Stimulated activated CD8-positive, alpha-beta memory T cell treated with anti-CD3 and anti-CD28 coated beads, Interleukin-15, amount 100 ng/mL, for 24 hours (primary cell): ENCODE measurements around the gene TMEM81.

Experiments used
- DNase-seq: peaks from one replicate; pipeline ENCODE4 v3.0.0-alpha.2; 2020; ENCODE audit warnings: low read depth

Gene TMEM81

GRCh38 chr1:205058853-205059252 is 25.4 kb downstream of the TMEM81 start:
- no peak for DNase-seq

GRCh38 chr1:205057808-205058575 is 26.3 kb downstream of the TMEM81 start:
- no peak for DNase-seq

GRCh38 chr1:205056956-205057568 is 27.2 kb downstream of the TMEM81 start:
- no peak for DNase-seq

- no peak for DNase-seq
These were observed 28.1 kb downstream of the TMEM81 start for GRCh38 chr1:205056188-205056611.

GRCh38 chr1:205054013-205054412 is 30.2 kb downstream of the TMEM81 start:
- no peak for DNase-seq

- DNase-seq: no peak
These were observed 31.0 kb downstream of the TMEM81 start for GRCh38 chr1:205053296-205053695.

GRCh38 chr1:205052690-205053089 is 31.6 kb downstream of the TMEM81 start:
- no peak for DNase-seq

GRCh38 chr1:205049479-205049878 is 34.8 kb downstream of the TMEM81 start:
- DNase-seq: no peak

GRCh38 chr1:205048382-205048781 is 35.9 kb downstream of the TMEM81 start:
- no peak for DNase-seq

- DNase-seq: no peak
These were observed 36.5 kb downstream of the TMEM81 start for GRCh38 chr1:205047764-205048231.

GRCh38 chr1:205046870-205047269 is 37.4 kb downstream of the TMEM81 start:
- DNase-seq: no peak

- no peak for DNase-seq
These were observed 39.1 kb downstream of the TMEM81 start for GRCh38 chr1:205045146-205045545.

GRCh38 chr1:205044741-205045140 is 39.5 kb downstream of the TMEM81 start:
- DNase-seq: no peak

- DNase-seq: no peak
These were observed 40.4 kb downstream of the TMEM81 start for GRCh38 chr1:205043866-205044265.

GRCh38 chr1:205042911-205043806 is 41.1 kb downstream of the TMEM81 start, which contains the start of gene CNTN2:
Gene CNTN2, plus strand, starts transcription at chr1:205043212. Its CDS starts 9,974 bp downstream, at chr1:205053186.
- no peak for DNase-seq

- no peak for DNase-seq
These were observed 42.0 kb downstream of the TMEM81 start for GRCh38 chr1:205041998-205042910.

GRCh38 chr1:205041001-205041715 is 43.1 kb downstream of the TMEM81 start:
- DNase-seq: no peak

GRCh38 chr1:205038132-205038786 is 46.0 kb downstream of the TMEM81 start:
- DNase-seq: no peak

GRCh38 chr1:205037539-205037938 is 46.7 kb downstream of the TMEM81 start:
- DNase-seq: no peak
